HepG2 (cell line): ENCODE results near the gene MAN2B2. TPM values are rescaled to one million over a fixed set of nuclear protein-coding genes. Genes with fewer than 3 reads are reported as not detected.
A peak's percentile ranks its signal among the peaks of the same experiment; 100 is the strongest.

Experiments
- CBX1 ChIP-seq: IDR thresholded peaks from one replicate; pipeline ENCODE4 v1.6.1; 2016; ENCODE audit warnings: antibody characterized with exemption, low read depth
- DNMT1 ChIP-seq: sonication (generic); formaldehyde crosslinking; IDR thresholded peaks from 2 replicates; pipeline ENCODE4 v1.5.1; 2020; ENCODE audit warnings: mild to moderate bottlenecking, missing genetic modification reagents
- FOXK1 ChIP-seq: sonication (generic); formaldehyde crosslinking; IDR thresholded peaks from 2 replicates; pipeline ENCODE4 v1.4.0; 2020; ENCODE audit warnings: low read depth, missing genetic modification reagents, borderline replicate concordance
- IKZF5 ChIP-seq: IDR thresholded peaks from 2 replicates; pipeline ENCODE4 v1.6.1; 2018; ENCODE audit warnings: missing genetic modification reagents, mild to moderate bottlenecking, missing compliant biosample characterization
- KLF13 ChIP-seq: sonication (generic); formaldehyde crosslinking; IDR thresholded peaks from 2 replicates; pipeline ENCODE4 v1.4.0; 2020; ENCODE audit warnings: mild to moderate bottlenecking, missing genetic modification reagents
- NBN ChIP-seq: fragments of 450-650 bp; conservative IDR thresholded peaks from 2 replicates; pipeline ENCODE4 v1.6.1; 2017
- NFE2L1 ChIP-seq: sonication (generic); formaldehyde crosslinking; IDR thresholded peaks from 2 replicates; pipeline ENCODE4 v1.4.0; 2020; ENCODE audit warnings: missing genetic modification reagents, mild to moderate bottlenecking, borderline replicate concordance
- NONO ChIP-seq, 2 experiments: fragments of 450-650 bp in 1 of 2; sonication (generic) in 1 of 2; formaldehyde crosslinking in 1 of 2; IDR thresholded peaks in 1 of 2; conservative IDR thresholded peaks in 1 of 2; 2 replicates each; pipeline versions ENCODE4 v1.6.1 to v1.8.0; 2017 to 2022; ENCODE audit warnings: mild to moderate bottlenecking in 1 of 2, missing genetic modification reagents in 1 of 2, moderate library complexity in 1 of 2
- RBAK ChIP-seq: sonication (generic); formaldehyde crosslinking; IDR thresholded peaks from 2 replicates; pipeline ENCODE4 v1.5.1; 2020; ENCODE audit warnings: mild to moderate bottlenecking, missing genetic modification reagents
- SKIL ChIP-seq: sonication (generic); formaldehyde crosslinking; IDR thresholded peaks from 2 replicates; pipeline ENCODE4 v1.8.0; 2022; ENCODE audit warnings: missing genetic modification reagents, mild to moderate bottlenecking, moderate library complexity, borderline replicate concordance
- ZFP41 ChIP-seq: sonication (generic); formaldehyde crosslinking; IDR thresholded peaks from 2 replicates; pipeline ENCODE4 v1.4.0; 2020; ENCODE audit warnings: mild to moderate bottlenecking, missing genetic modification reagents, borderline replicate concordance
- ZNF17 ChIP-seq: sonication (generic); formaldehyde crosslinking; IDR thresholded peaks from 2 replicates; pipeline ENCODE4 v1.5.0; 2020; ENCODE audit warnings: mild to moderate bottlenecking, missing genetic modification reagents
- ZNF512B ChIP-seq: sonication (generic); formaldehyde crosslinking; IDR thresholded peaks from 2 replicates; pipeline ENCODE4 v1.5.1; 2020; ENCODE audit warnings: missing genetic modification reagents, mild to moderate bottlenecking, borderline replicate concordance
- ZNF530 ChIP-seq: sonication (generic); formaldehyde crosslinking; IDR thresholded peaks from 2 replicates; pipeline ENCODE4 v1.5.0; 2020; ENCODE audit warnings: low read depth, mild to moderate bottlenecking, missing genetic modification reagents
- ZNF552 ChIP-seq: sonication (generic); formaldehyde crosslinking; IDR thresholded peaks from 2 replicates; pipeline ENCODE4 v1.9.0; 2022; ENCODE audit warnings: missing genetic modification reagents, mild to moderate bottlenecking, borderline replicate concordance
- ZNF564 ChIP-seq: sonication (generic); formaldehyde crosslinking; IDR thresholded peaks from 2 replicates; pipeline ENCODE4 v1.8.1; 2023; ENCODE audit warnings: mild to moderate bottlenecking, missing genetic modification reagents
- ZNF589 ChIP-seq: sonication (generic); formaldehyde crosslinking; conservative IDR thresholded peaks from 2 replicates; pipeline ENCODE4 v1.8.0; 2022; ENCODE audit warnings: mild to moderate bottlenecking, moderate library complexity, missing genetic modification reagents
- ZNF780A ChIP-seq: sonication (generic); formaldehyde crosslinking; IDR thresholded peaks from 2 replicates; pipeline ENCODE4 v1.8.0; 2022; ENCODE audit warnings: mild to moderate bottlenecking, missing genetic modification reagents, moderate library complexity
- ZNF782 ChIP-seq: sonication (generic); formaldehyde crosslinking; IDR thresholded peaks from 2 replicates; pipeline ENCODE4 v1.4.0; 2020; ENCODE audit warnings: missing genetic modification reagents, mild to moderate bottlenecking, borderline replicate concordance
- polyA plus RNA-seq, 8 experiments: library from polyadenylated mRNA; depleted of rRNA in 3 of 8; stranded (reverse) in 7 of 8; unstranded in 1 of 8; fragments of >200 nt; fragmentation: Illumina TruSeq in 4 of 8; extraction: Trizol in 4 of 8; gene quantifications; 2 replicates each; pipeline versions ENCODE4 v1.2.1 to v1.2.3, GENCODE V29; 2011 to 2016; ENCODE audit warnings: low read depth in 4 of 8, missing spikeins in 1 of 8, mixed read lengths in 1 of 8; ENCODE audit not compliant: insufficient read depth in 1 of 8
- total RNA-seq, 5 experiments: library from RNA; depleted of rRNA; stranded (reverse); fragments of >200 nt; fragmentation: Illumina TruSeq; extraction: Trizol; gene quantifications; 2 replicates each; pipeline ENCODE4 v1.2.3, GENCODE V29; 2016; ENCODE audit warnings: low read depth in 1 of 5

The MAN2B2 gene
- total and polyA plus RNA-seq, 2 of the 13 experiments (the other 11 are each of a cell fraction or from before 2014, with no cell fraction given), result 4.8 to 5.4 TPM

- no peak for TF ChIP-seq ZNF512B (CRISPR knock-in tag)
- no peak for TF ChIP-seq RBAK (CRISPR knock-in tag)
- TF ChIP-seq FOXK1 (CRISPR knock-in tag), result no peak
- no peak for TF ChIP-seq ZNF780A (CRISPR knock-in tag)
- no peak for TF ChIP-seq NBN
- TF ChIP-seq ZNF564 (CRISPR knock-in tag), result no peak
- no peak for TF ChIP-seq DNMT1 (CRISPR knock-in tag)
- no peak for TF ChIP-seq ZNF552 (CRISPR knock-in tag)
- TF ChIP-seq CBX1, result no peak
- no peak for TF ChIP-seq NONO (IDR thresholded peaks at IDR 0.05)
- TF ChIP-seq NONO (CRISPR knock-in tag; conservative IDR thresholded peaks at IDR 0.05), result no peak
- TF ChIP-seq SKIL, result peak; percentile 90
- no peak for TF ChIP-seq ZNF530 (CRISPR knock-in tag)
- TF ChIP-seq ZNF17 (CRISPR knock-in tag), result no peak
- no peak for TF ChIP-seq ZNF782 (CRISPR knock-in tag)
- TF ChIP-seq KLF13 (CRISPR knock-in tag), result no peak
- TF ChIP-seq ZNF589 (CRISPR knock-in tag), result no peak
- no peak for TF ChIP-seq ZFP41 (CRISPR knock-in tag)
- TF ChIP-seq IKZF5, result peak; percentile 57; the same call in 1 of the 2 replicates
- TF ChIP-seq NFE2L1 (CRISPR knock-in tag), result no peak
Observed at GRCh38 chr4:6539009-6539764, 35.8 kb upstream of the MAN2B2 start (continued).
